Stomach (tissue), 9 donors: ENCODE results near the gene UBXN1. TPM values are rescaled to one million over a fixed set of nuclear protein-coding genes. Genes with fewer than 3 reads are reported as not detected.

Experiments used
- DNase-seq, 2 donors: peaks; one replicate each; pipeline versions ENCODE4 v3.0.0 to v3.0.0-alpha.2; 2013 to 2019
- H3K27ac ChIP-seq, 5 donors: fragments of 200-600 bp in 4 of 5; sonication (generic) in 4 of 5; one replicate each; pipeline ENCODE4 v1.5.1; 2013 to 2019; ENCODE audit warnings: mild to moderate bottlenecking in 1 of 5, moderate library complexity in 1 of 5
- H3K27me3 ChIP-seq, 3 donors: fragments of 200-600 bp; sonication (generic); one replicate each; pipeline ENCODE4 v1.5.1; 2017 to 2019; ENCODE audit warnings: mixed run types in 1 of 3
- H3K36me3 ChIP-seq, 4 donors: fragments of 200-600 bp; sonication (generic); 1 replicate in 3 of 4; 2 replicates in 1 of 4; pipeline ENCODE4 v1.5.1; 2016 to 2019
- H3K4me1 ChIP-seq, 4 donors: fragments of 200-600 bp; sonication (generic); one replicate each; pipeline ENCODE4 v1.5.1; 2016 to 2019
- H3K4me3 ChIP-seq, 4 donors: fragments of 200-600 bp; sonication (generic) in 3 of 4; one replicate each; pipeline ENCODE4 v1.5.1; 2016 to 2019; ENCODE audit warnings: mild to moderate bottlenecking in 1 of 4
- H3K9me3 ChIP-seq, 4 donors: fragments of 200-600 bp; sonication (generic); one replicate each; pipeline ENCODE4 v1.5.1; 2016 to 2019
- EP300 ChIP-seq: sonication (generic); formaldehyde crosslinking; IDR thresholded peaks from one replicate; pipeline ENCODE4 v1.6.1; 2017; ENCODE audit warnings: antibody characterized with exemption
- POLR2A ChIP-seq, 4 donors: fragments of 450-650 bp; IDR thresholded peaks; one replicate each; pipeline ENCODE4 v1.6.1; 2016; ENCODE audit warnings: antibody characterized with exemption in 4 of 4, control low read depth in 2 of 4, mild to moderate bottlenecking in 1 of 4, moderate library complexity in 1 of 4
- POLR2AphosphoS5 ChIP-seq, 3 donors: sonication (generic); formaldehyde crosslinking; IDR thresholded peaks; one replicate each; pipeline ENCODE4 v1.6.1; 2016; ENCODE audit warnings: antibody characterized with exemption in 3 of 3
- WGBS, 5 donors: extraction: QIAGEN DNeasy Blood & Tissue Kit in 3 of 5; methylation state at CpG; one replicate each; pipeline versions ENCODE4 v1.1.5 to v1.1.7; 2013 to 2018; 5-methylcytosine and 5-hydroxymethylcytosine counted together
- intact Hi-C: fragments of 100-400 bp; cut with DNase I; formaldehyde crosslinking; loops from one replicate; pipeline ENCODE4 v1.15.1; 2023; ENCODE audit warnings: low total_unique reads
- polyA plus RNA-seq, 3 donors: library from polyadenylated mRNA; stranded (reverse); fragments of 200-250 nt; gene quantifications; one replicate each; pipeline ENCODE4 v1.2.3, GENCODE V29; 2013
- total RNA-seq, 5 donors: library from RNA; depleted of rRNA; stranded (reverse); fragments of >200 nt; gene quantifications; one replicate each; pipeline versions ENCODE4 v1.1.0 to v1.2.3, GENCODE V29; 2014 to 2016
- TF ChIP-seq, protein P1 (sequence below), 7 experiments: fragments of 450-650 bp in 4 of 7; fragments of 200-600 bp in 3 of 7; sonication (generic) in 3 of 7; IDR thresholded peaks; one replicate each; pipeline ENCODE4 v1.5.1; 2016 to 2019; ENCODE audit warnings: antibody characterized with exemption in 7 of 7, control low read depth in 2 of 7, mild to moderate bottlenecking in 1 of 7
- donor health status: healthy with polysubstance abuse.
- donor health status: Bipolar disorder and iron deficiency.
- donor health status: healthy.

Gene UBXN1
- total and polyA plus RNA-seq, 8 donors = 78.6 to 236 (median 163) TPM

GRCh38 chr11:62708392-62708791 lies 29.5 kb upstream of the UBXN1 start:
- peak overlapping the region; percentile 46 to 53 (median 53) for H3K4me3 ChIP-seq
- H3K36me3 ChIP-seq = peaks cover 15 to 30% (median 29%) of the 10 kb centered on the region in 4 donors
- no peaks in the 10 kb centered on the region for H3K27me3 ChIP-seq
- H3K4me1 ChIP-seq = peaks cover 52 to 81% (median 69%) of the 10 kb centered on the region in 4 donors
- TF ChIP-seq POLR2A (IDR thresholded peaks at IDR 0.05) = no peak
- TF ChIP-seq, protein P1, sequence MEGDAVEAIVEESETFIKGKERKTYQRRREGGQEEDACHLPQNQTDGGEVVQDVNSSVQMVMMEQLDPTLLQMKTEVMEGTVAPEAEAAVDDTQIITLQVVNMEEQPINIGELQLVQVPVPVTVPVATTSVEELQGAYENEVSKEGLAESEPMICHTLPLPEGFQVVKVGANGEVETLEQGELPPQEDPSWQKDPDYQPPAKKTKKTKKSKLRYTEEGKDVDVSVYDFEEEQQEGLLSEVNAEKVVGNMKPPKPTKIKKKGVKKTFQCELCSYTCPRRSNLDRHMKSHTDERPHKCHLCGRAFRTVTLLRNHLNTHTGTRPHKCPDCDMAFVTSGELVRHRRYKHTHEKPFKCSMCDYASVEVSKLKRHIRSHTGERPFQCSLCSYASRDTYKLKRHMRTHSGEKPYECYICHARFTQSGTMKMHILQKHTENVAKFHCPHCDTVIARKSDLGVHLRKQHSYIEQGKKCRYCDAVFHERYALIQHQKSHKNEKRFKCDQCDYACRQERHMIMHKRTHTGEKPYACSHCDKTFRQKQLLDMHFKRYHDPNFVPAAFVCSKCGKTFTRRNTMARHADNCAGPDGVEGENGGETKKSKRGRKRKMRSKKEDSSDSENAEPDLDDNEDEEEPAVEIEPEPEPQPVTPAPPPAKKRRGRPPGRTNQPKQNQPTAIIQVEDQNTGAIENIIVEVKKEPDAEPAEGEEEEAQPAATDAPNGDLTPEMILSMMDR (IDR thresholded peaks at IDR 0.05) = no peak
- TF ChIP-seq EP300 = no peak
- TF ChIP-seq POLR2AphosphoS5 (IDR thresholded peaks at IDR 0.05) = no peak
- intact Hi-C loops = no loop called here
- no peaks in the 10 kb centered on the region for H3K9me3 ChIP-seq
- 62 to 74% (median 73%) methylated on average over 5 of the region's 5 CpGs for WGBS, 5 donors
- peak overlapping the region; percentile 75 to 99 (median 89) for H3K27ac ChIP-seq
- no peak for DNase-seq

DNA sequence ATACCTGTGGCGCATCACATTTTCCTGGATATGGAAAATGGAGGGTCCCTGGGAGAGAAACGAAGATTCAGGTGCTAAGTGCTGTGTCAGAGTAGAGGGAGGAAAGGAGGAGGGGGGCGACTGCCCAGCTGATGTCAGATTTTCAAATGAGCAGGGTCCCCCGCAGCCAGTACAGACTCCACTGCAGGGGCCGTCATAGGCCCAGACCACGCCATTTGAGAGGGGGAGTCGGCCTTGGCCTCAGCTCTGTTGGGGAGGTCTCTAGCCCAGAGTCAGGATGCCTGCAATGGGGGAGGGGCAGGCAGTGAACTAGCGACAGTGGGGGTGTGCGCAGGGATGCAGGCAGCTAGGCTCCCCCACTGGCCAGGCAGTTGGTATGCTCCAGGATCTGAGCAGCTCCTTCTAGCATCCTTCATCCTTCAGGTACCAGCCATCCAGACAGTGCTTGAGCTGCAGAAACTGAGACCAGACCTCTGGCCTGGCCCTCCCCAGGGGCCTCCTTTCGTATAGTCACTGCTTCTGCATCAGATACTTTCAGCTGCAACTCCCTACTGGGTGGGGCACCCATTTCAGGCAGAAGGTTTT lies 28.5 kb upstream of the UBXN1 start, which contains the start of the genes BSCL2 and GNG3:
Gene BSCL2, minus strand, starts transcription at position 148 of the 585 bp plus-strand sequence. CDS start 229 bp downstream, outside the sequence.
Gene GNG3, plus strand, starts transcription at position 400 of the 585 bp plus-strand sequence. CDS start 620 bp downstream, outside the sequence.
- peak within 1 kb of the TSS; percentile 89 to 99 (median 92) for H3K27ac ChIP-seq
- 76 to 84% (median 82%) methylated on average over 6 to 10 of the region's 10 CpGs for WGBS, 5 donors
- H3K4me3 ChIP-seq = peak within 1 kb of the TSS; percentile 65 to 87 (median 80)
- peaks cover 42 to 71% (median 58%) of the 10 kb centered on the region in 4 donors for H3K4me1 ChIP-seq
- H3K9me3 ChIP-seq = no peaks in the 10 kb centered on the region
- H3K27me3 ChIP-seq = no peaks in the 10 kb centered on the region
- TF ChIP-seq POLR2A (IDR thresholded peaks at IDR 0.05) (no peak), EP300 (no peak), POLR2AphosphoS5 (IDR thresholded peaks at IDR 0.05) (no peak)
- TF ChIP-seq, protein P1 (IDR thresholded peaks at IDR 0.05) = no peak
- H3K36me3 ChIP-seq = peaks cover 13 to 24% (median 22%) of the 10 kb centered on the region in 4 donors
- peak in 1 of 2 donors; percentile 84 for DNase-seq
- intact Hi-C loops = no loop called here

DNA sequence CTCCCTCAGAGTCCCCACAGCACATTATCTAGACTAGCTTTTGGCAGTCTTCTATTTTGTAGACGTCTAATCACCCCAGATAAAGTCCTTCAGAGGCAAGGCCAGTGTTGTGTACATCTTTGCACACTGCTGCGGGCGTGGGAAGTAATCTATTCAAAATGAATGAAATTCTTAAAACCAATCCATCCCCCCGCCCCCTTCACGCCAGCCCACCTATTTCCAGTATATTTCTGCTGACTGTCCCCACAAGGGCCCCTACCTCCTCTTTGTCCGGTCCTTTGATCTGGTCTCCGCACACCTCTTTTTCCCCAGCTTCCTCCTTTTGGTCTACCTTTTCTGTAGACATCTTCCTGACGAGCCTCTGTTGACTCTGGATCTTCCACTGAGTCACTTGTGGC lies 28.0 kb upstream of the UBXN1 start:
- no peak for TF ChIP-seq POLR2A (IDR thresholded peaks at IDR 0.05)
- no peak for TF ChIP-seq POLR2AphosphoS5 (IDR thresholded peaks at IDR 0.05)
- TF ChIP-seq, protein P1 (IDR thresholded peaks at IDR 0.05) = no peak
- no peak for TF ChIP-seq EP300
- Histone ChIP-seq H3K27me3 (no peaks in the 10 kb centered on the region), H3K4me1 (peaks cover 42 to 65% (median 55%) of the 10 kb centered on the region in 4 donors), H3K36me3 (peaks cover 9 to 24% (median 19%) of the 10 kb centered on the region in 4 donors), H3K4me3 (peak overlapping the region; percentile 65 to 87 (median 80)), H3K27ac (peak overlapping the region; percentile 81 to 94 (median 89)), H3K9me3 (no peaks in the 10 kb centered on the region)
- WGBS, 5 donors = 46 to 61% (median 57%) methylated on average over 8 of the region's 8 CpGs
- no peak for DNase-seq
- intact Hi-C loops = no loop called here

DNA sequence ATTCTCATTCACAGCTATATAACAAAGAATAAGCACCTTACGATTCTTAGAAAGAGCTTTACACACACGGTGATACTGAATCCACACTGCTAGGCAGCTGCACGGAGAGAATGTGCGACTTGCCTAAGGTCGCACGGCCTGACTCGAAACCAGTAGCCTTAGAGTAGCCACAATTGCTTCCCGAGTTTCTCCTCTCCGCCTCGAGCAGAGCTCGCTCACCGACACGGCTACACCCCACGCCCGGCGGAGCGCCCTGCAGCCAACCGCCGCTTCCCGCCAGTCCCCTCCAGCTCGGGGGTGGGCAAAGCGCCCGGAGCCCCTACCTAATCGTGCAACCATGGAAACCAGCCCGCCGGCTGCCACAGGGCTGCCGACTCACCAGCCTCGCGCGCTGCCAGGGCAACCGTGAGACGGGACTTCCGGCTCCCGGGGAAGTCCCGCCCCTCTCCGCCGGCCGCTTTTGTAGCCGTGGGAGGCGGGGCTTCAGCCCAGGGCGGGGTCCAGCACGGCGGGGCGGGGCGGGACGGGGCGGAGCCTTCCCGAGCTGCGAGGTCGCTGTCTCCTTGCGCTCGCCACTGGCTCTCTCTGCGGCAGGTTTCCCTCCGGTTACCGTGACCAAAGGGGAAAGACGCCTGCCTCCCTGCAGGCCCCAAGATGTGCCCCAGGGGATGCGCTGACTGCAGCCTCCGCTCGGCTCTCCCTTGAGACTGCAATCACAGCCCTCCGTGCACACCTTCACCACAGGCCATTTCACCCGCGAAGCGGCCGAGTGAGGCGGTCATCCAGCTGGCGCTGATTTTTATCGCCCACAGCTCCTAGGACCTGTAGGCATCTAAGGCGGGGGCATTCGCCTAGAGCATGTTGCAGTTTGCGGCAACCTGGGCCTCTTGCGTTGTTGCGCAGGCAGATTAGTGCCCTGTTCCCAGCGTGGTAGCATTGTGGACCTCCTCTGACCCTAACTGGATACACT lies 27.3 kb upstream of the UBXN1 start:
- no peaks in the 10 kb centered on the region for H3K27me3 ChIP-seq
- peaks cover 42 to 60% (median 52%) of the 10 kb centered on the region in 4 donors for H3K4me1 ChIP-seq
- H3K4me3 ChIP-seq = peak overlapping the region; percentile 65 to 87 (median 80)
- TF ChIP-seq, protein P1 (IDR thresholded peaks at IDR 0.05) = no peak
- TF ChIP-seq POLR2AphosphoS5 (IDR thresholded peaks at IDR 0.05) = peak; percentile 7 to 92 (median 64)
- peak; percentile 97 to 98 for DNase-seq
- intact Hi-C loops = no loop called here
- peaks cover 2 to 25% (median 19%) of the 10 kb centered on the region in 4 donors for H3K36me3 ChIP-seq
- 3 to 8% (median 3%) methylated on average over 33 to 73 of the region's 73 CpGs for WGBS, 5 donors
- peak overlapping the region; percentile 81 to 94 (median 89) for H3K27ac ChIP-seq
- no peaks in the 10 kb centered on the region for H3K9me3 ChIP-seq
